Colon (tissue), 2 donors: Measurements from ENCODE around the gene EARS2.

Experiments used
- FAIRE-seq: peaks from 2 replicates; lab custom pipeline; 2012; peaks lifted over from hg19 to GRCh38; lab: Jason Lieb, UNC
- donor health status: control.
- donor health status: control.

The EARS2 gene

GRCh38 chr16:23480257-23480656, 76.9 kb downstream of the EARS2 start:
- no peak for FAIRE-seq

- no peak for FAIRE-seq
These were observed 78.0 kb downstream of the EARS2 start for GRCh38 chr16:23479138-23479537.

- FAIRE-seq: no peak
These were observed 78.6 kb downstream of the EARS2 start for GRCh38 chr16:23478566-23478965.

GRCh38 chr16:23476289-23476688, 80.9 kb downstream of the EARS2 start:
- no peak for FAIRE-seq
